Occipital lobe (tissue), 3 donors: Measurements from ENCODE around the gene GMPPB. TPM values are rescaled to one million over a fixed set of nuclear protein-coding genes. Genes with fewer than 3 reads are reported as not detected.

ENCODE experiments used
- DNase-seq: peaks from one replicate; lab custom pipeline; 2025; lab: John Stamatoyannopoulos, UW
- small RNA-seq: library from RNA; depleted of rRNA; stranded (forward); fragments of <200 nt; gene quantifications from one replicate; pipeline ENCODE3, GENCODE V24; 2014
- total RNA-seq: library from RNA; depleted of rRNA; stranded (reverse); fragments of >200 nt; gene quantifications from one replicate; pipeline ENCODE4 v1.2.3, GENCODE V29; 2014

The GMPPB gene
- total RNA-seq, 1 donor from 2014 or later: 10.6 TPM

DNA sequence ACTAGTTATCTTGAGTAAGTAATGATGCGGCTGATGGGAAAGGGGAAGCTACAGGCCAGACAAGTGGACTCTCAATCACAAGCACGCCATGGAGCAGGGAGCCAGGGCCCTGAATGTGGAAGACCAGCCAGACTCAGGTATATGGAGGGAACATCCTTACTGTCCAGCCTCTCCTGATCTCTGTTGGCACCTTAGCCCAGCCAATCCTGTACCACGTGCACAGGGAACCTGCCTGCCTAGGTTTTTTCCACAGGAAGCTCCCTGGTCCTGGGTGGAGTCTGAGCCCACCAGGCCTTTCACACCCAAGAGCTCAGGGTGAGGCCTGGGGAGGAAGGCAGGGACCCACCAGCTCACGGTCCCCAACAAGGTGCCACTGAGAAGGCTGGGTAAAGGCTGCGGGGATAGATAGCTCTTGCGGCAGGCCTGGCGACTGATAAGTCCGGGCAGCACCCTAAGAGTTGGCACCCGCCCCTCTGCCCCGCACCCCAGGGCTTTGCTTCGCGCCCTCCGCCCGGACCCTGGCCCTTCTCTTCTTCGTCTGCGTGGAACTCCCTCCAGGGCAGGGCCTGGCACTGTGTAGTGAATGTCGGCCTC lies 50.5 kb downstream of the GMPPB start:
- DNase-seq: no peak

DNA sequence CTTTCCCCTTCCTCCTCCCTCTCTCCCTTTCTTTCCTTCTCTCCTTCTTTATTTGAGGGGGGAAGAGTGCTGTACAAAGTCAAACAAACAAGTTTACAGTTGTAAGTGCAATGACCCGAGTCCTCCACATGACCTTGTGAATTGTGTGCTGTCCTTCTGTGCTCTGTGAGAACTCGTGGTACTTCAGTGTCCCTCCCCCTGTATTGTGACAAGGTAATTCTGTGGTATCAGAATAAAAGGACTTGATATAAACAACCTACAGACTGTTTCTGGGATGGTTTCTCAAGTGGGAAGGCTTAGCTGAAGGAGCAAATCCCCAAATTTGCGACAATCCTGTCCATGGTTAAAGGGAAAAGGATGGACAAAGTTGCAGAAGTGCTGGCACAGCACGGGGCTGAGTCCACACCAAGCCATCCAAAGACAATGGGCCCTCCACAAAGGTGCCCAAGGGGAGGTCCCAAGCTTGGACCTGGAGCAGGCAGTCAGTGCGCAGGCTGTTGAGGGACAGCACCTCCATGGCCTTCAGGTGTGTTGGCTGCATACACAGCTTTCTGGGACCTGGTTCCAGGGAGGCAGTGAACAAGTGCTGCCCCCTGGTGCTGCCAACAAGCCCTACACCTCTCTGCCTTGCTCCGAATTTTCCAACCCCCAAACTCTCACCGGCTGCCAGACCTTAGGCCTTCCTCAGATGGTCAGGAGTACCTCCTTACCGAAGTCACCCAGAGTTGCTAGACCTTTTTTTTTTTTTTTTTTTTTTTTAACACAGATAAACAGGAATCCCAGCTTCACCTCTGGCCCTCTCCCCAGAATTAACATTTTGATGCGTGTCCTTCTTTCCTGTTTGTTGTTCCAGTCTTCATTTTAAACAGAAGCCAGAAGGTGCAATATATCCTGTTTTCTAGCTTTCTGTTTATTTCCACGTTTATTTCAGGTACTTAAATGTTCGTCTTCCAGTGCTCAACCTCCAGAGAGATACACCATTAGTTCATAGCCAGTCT lies 52.2 kb downstream of the GMPPB start:
- DNase-seq: no peak

DNA sequence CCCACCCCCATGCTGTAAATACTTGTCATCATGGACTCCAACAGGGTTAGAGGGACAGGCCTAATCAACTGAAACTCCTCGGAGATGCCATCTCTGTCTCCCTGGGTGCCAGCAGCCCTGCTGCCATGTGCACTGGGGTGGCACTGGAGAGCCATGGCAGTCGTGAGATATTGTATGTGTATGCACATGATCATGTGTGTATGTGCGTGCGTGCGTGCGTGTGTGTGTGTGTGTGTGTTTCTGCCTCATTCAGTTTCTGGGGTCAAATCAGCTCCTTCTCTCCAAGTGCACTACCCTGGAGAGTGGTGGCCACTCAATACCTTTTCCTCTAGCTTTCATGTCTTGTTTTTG lies 52.8 kb downstream of the GMPPB start:
- DNase-seq: no peak

Small RNAs within 50 kb of the gene (small RNA-seq; reads per million reads assigned to genes)
- gene AMIGO3: not detected
- not detected for gene COX6CP14

Other genes starting within 250 kb of the GMPPB start
- 7.3 TPM for gene BSN, start 169.5 kb downstream of the GMPPB start, total RNA-seq
- gene APEH, start 49.6 kb downstream of the GMPPB start, total RNA-seq: 65.4 TPM
- 7.5 TPM for gene MST1, start 34.5 kb downstream of the GMPPB start, total RNA-seq
- 23.2 TPM for gene RNF123, start 34.4 kb downstream of the GMPPB start, total RNA-seq
- gene AMIGO3, start 4.3 kb downstream of the GMPPB start, total RNA-seq: 0.78 TPM
- 70.3 TPM for gene IP6K1, start 62.6 kb upstream of the GMPPB start, total RNA-seq
- not detected for gene CDHR4, start 75.9 kb upstream of the GMPPB start, total RNA-seq
- 12.3 TPM for gene INKA1, start 79.3 kb upstream of the GMPPB start, total RNA-seq
- gene UBA7, start 90.0 kb upstream of the GMPPB start, total RNA-seq: 3.4 TPM
- 2.2 TPM for gene TRAIP, start 132.6 kb upstream of the GMPPB start, total RNA-seq
- gene CAMKV, start 146.0 kb upstream of the GMPPB start, total RNA-seq: 188 TPM
- 0.31 TPM for gene MST1R, start 179.9 kb upstream of the GMPPB start, total RNA-seq
- gene MON1A, start 205.9 kb upstream of the GMPPB start, total RNA-seq: 16.8 TPM
- gene RBM6, start 216.2 kb upstream of the GMPPB start, total RNA-seq: 83.3 TPM